Measurements from ENCODE around the gene VRK1.

DNA sequence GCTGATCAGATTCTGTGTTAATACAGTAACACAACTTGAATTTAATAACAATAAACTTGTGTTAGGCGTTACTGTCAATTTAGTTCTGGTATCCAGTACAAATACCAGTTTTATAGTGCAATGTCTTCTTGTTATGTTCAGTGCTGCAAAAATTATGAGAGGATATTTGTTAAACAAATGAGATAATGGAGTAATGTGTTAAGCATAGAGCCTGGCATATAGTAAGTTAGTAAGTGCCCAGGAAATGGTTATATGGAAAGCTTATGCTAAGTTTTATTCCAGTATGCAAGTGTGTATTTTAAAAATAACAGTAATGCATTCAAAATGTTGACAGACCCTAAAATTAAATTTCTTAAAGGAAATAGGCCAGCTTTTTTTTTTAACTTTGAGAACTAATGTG, 1.8 kb downstream of the VRK1 start:
- no peak for TF ChIP-seq ELF1 (IDR thresholded peaks at IDR 0.05)
- TF ChIP-seq, protein P1, sequence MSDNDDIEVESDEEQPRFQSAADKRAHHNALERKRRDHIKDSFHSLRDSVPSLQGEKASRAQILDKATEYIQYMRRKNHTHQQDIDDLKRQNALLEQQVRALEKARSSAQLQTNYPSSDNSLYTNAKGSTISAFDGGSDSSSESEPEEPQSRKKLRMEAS (IDR thresholded peaks at IDR 0.05; ENCODE audit: low read depth): no peak
- TF ChIP-seq, protein P2, sequence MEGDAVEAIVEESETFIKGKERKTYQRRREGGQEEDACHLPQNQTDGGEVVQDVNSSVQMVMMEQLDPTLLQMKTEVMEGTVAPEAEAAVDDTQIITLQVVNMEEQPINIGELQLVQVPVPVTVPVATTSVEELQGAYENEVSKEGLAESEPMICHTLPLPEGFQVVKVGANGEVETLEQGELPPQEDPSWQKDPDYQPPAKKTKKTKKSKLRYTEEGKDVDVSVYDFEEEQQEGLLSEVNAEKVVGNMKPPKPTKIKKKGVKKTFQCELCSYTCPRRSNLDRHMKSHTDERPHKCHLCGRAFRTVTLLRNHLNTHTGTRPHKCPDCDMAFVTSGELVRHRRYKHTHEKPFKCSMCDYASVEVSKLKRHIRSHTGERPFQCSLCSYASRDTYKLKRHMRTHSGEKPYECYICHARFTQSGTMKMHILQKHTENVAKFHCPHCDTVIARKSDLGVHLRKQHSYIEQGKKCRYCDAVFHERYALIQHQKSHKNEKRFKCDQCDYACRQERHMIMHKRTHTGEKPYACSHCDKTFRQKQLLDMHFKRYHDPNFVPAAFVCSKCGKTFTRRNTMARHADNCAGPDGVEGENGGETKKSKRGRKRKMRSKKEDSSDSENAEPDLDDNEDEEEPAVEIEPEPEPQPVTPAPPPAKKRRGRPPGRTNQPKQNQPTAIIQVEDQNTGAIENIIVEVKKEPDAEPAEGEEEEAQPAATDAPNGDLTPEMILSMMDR (IDR thresholded peaks at IDR 0.05): no peak

Measured in SK-N-SH (cell line).